ENCODE measurements around the gene CFC1. TPM values are rescaled to one million over a fixed set of nuclear protein-coding genes. Genes with fewer than 3 reads are reported as not detected.
"Not testable (repeated sequence)": the region's sequence is repeated elsewhere in the genome, so short reads cannot be mapped to it uniquely, and the experiment has no call there.

The CFC1 gene
- total and polyA plus RNA-seq, 2 of the 4 experiments (the other 2 are of a cell fraction) = not detected

GRCh38 chr2:130571929-130572328 is 27.4 kb downstream of the CFC1 start:
- H4K20me1 ChIP-seq (ENCODE audit: insufficient read depth, low read length); H2BK5ac ChIP-seq (ENCODE audit: low read depth, low read length, poor library complexity, severe bottlenecking); H3K9ac ChIP-seq (ENCODE audit: low read depth, low read length); H2BK15ac ChIP-seq (ENCODE audit: low read depth, low read length); H4K5ac ChIP-seq (ENCODE audit: low read depth, low read length); in situ Hi-C loops (cut with MboI; ENCODE audit: low sequenced_read_pairs); DNase-seq; dilution Hi-C loops (cut with HindIII; ENCODE audit: low sequenced_read_pairs, unreplicated experiment); H3K4ac ChIP-seq (ENCODE audit: low read depth, low read length); H3K4me3 ChIP-seq (ENCODE audit: insufficient read depth, low read depth, low read length); H3K4me2 ChIP-seq (ENCODE audit: low read depth, low read length); H2AFZ ChIP-seq (replicated peaks; ENCODE audit: low read length, poor library complexity); H3K79me1 ChIP-seq (ENCODE audit: low read depth in 1 of 2, low read length in 2 of 2); H3K18ac ChIP-seq (ENCODE audit: low read depth, low read length); ATAC-seq (ENCODE audit: low read depth); H3K23ac ChIP-seq (ENCODE audit: low read depth, low read length); H3K27me3 ChIP-seq (ENCODE audit: control insufficient read depth, insufficient read depth, low read length); H2BK20ac ChIP-seq (ENCODE audit: low read depth, low read length); H2AK5ac ChIP-seq (ENCODE audit: low read depth, low read length); H3K9me3 ChIP-seq (ENCODE audit: control insufficient read depth, insufficient read depth, low read length); H2BK120ac ChIP-seq (ENCODE audit: low read depth, low read length); H3K27ac ChIP-seq (ENCODE audit: insufficient read depth, low read length); POLR2A ChIA-PET (ENCODE audit: unreplicated experiment); CTCF ChIA-PET; intact Hi-C loops (cut with micrococcal nuclease); H3K4me1 ChIP-seq (ENCODE audit: control insufficient read depth, insufficient read depth, low read length); H3K36me3 ChIP-seq (ENCODE audit: control insufficient read depth, insufficient read depth, low read length); H3K56ac ChIP-seq (ENCODE audit: extremely low read depth, insufficient read depth, low read length); H2AK9ac ChIP-seq (replicated peaks; ENCODE audit: low read depth, low read length, poor library complexity); H3K9me1 ChIP-seq (ENCODE audit: insufficient read depth, low read length); H4K8ac ChIP-seq (ENCODE audit: low read depth in 2 of 2, low read length in 2 of 2); H3K14ac ChIP-seq (replicated peaks; ENCODE audit: low read depth, low read length); H4K91ac ChIP-seq (ENCODE audit: insufficient read depth, low read depth, low read length); BruUV-seq (replicated peaks): not testable (repeated sequence)
- WGBS, 2 experiments (ENCODE audit: extremely low coverage in 2 of 2, insufficient read length in 1 of 2) = no CpG with 5 or more reads among the region's 3 CpGs

- H3K27ac ChIP-seq (ENCODE audit: insufficient read depth, low read length); H3K4me2 ChIP-seq (ENCODE audit: low read depth, low read length); H3K27me3 ChIP-seq (ENCODE audit: control insufficient read depth, insufficient read depth, low read length); H3K79me1 ChIP-seq (ENCODE audit: low read depth in 1 of 2, low read length in 2 of 2); H3K9ac ChIP-seq (ENCODE audit: low read depth, low read length); dilution Hi-C loops (cut with HindIII; ENCODE audit: low sequenced_read_pairs, unreplicated experiment); H3K4ac ChIP-seq (ENCODE audit: low read depth, low read length); H4K91ac ChIP-seq (ENCODE audit: insufficient read depth, low read depth, low read length); H2AK9ac ChIP-seq (replicated peaks; ENCODE audit: low read depth, low read length, poor library complexity); DNase-seq; H2AK5ac ChIP-seq (ENCODE audit: low read depth, low read length); H3K56ac ChIP-seq (ENCODE audit: extremely low read depth, insufficient read depth, low read length); H2BK20ac ChIP-seq (ENCODE audit: low read depth, low read length); H3K18ac ChIP-seq (ENCODE audit: low read depth, low read length); H3K14ac ChIP-seq (replicated peaks; ENCODE audit: low read depth, low read length); ATAC-seq (ENCODE audit: low read depth); intact Hi-C loops (cut with micrococcal nuclease); H2BK15ac ChIP-seq (ENCODE audit: low read depth, low read length); H2BK120ac ChIP-seq (ENCODE audit: low read depth, low read length); H2BK5ac ChIP-seq (ENCODE audit: low read depth, low read length, poor library complexity, severe bottlenecking); H2AFZ ChIP-seq (replicated peaks; ENCODE audit: low read length, poor library complexity); H3K4me3 ChIP-seq (ENCODE audit: insufficient read depth, low read depth, low read length); H3K23ac ChIP-seq (ENCODE audit: low read depth, low read length); H3K9me1 ChIP-seq (ENCODE audit: insufficient read depth, low read length); H3K4me1 ChIP-seq (ENCODE audit: control insufficient read depth, insufficient read depth, low read length); H4K20me1 ChIP-seq (ENCODE audit: insufficient read depth, low read length); H3K36me3 ChIP-seq (ENCODE audit: control insufficient read depth, insufficient read depth, low read length); H4K5ac ChIP-seq (ENCODE audit: low read depth, low read length); BruUV-seq (replicated peaks); H3K9me3 ChIP-seq (ENCODE audit: control insufficient read depth, insufficient read depth, low read length); CTCF ChIA-PET; POLR2A ChIA-PET (ENCODE audit: unreplicated experiment); in situ Hi-C loops (cut with MboI; ENCODE audit: low sequenced_read_pairs); H4K8ac ChIP-seq (ENCODE audit: low read depth in 2 of 2, low read length in 2 of 2): not testable (repeated sequence)
- WGBS, 2 experiments (ENCODE audit: extremely low coverage in 2 of 2, insufficient read length in 1 of 2) = no CpG with 5 or more reads among the region's 4 CpGs
Observed at GRCh38 chr2:130566165-130566564, 33.2 kb downstream of the CFC1 start.

Data from IMR-90 (cell line).